ENCODE results near the gene MPG.

Gene MPG

DNA sequence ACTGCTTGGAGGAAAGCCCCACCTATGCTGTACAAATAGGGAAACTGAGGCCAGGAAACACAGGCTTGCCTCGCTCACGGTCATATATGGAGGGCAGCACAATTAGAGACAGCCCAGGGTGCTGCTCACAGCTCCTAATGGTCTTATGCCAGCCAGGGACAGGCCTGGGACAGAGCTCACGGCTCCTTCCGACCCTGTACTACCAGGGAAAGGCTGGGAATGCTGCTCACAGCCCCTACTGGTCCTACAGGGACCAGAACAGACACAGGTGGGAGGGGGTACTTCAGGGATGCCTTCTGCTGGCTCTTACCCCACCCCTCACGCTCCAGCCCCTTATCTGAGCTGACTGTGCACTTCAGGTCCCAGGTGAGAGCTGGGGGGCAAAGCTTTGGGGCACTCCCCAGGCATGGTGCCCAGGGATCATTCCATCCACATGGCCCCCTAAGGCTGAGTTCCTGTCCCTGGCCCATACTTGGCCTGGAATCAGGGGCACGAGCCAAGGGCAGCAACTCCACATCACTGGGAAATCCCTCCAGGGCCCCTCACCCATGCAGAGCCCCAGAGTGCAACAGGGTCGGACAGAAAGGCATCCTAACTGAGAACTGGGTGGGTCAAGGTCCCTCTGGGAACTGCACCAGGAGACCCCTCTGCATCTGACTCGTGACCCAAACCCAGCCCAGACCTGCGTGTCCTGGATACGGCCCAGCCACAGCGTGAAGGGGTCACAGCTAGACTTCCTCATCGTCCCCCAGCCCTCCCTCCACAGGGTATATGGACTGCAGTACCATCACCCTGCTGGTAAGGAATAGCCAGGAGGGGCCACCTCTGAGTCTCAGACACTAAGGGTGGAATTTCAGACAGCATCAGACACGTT lies 11.5 kb upstream of the MPG start:
- no peak for DNase-seq

DNA sequence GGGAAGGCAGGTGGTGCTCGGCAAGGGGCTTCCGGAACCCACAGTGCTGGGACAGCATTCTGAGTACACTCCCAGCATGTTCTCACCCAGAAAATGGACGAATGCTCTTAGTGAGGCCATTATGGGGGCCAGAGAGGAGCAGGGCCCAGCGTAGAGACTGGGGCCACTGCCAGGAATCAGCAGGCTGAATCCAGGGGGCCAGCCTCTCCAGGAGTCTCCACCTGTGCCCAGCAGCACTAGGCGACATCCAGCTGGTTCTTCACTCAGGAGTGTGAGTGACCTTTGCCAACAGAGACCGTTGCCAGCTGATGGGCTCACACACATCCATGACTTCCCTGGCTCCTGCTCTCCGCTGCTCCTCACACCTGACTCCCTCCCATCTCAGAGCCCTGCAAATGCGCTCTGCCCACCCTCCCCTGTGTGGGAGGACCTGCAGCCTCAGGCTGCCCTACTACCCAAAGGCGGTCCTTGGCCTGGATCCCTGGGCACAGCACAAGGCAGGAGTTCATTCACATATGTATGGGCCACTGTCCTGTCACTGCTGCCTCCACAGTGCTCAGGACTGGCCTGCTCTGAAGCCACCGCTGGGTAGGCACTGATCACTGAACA lies 10.7 kb upstream of the MPG start:
- no peak for DNase-seq

DNA sequence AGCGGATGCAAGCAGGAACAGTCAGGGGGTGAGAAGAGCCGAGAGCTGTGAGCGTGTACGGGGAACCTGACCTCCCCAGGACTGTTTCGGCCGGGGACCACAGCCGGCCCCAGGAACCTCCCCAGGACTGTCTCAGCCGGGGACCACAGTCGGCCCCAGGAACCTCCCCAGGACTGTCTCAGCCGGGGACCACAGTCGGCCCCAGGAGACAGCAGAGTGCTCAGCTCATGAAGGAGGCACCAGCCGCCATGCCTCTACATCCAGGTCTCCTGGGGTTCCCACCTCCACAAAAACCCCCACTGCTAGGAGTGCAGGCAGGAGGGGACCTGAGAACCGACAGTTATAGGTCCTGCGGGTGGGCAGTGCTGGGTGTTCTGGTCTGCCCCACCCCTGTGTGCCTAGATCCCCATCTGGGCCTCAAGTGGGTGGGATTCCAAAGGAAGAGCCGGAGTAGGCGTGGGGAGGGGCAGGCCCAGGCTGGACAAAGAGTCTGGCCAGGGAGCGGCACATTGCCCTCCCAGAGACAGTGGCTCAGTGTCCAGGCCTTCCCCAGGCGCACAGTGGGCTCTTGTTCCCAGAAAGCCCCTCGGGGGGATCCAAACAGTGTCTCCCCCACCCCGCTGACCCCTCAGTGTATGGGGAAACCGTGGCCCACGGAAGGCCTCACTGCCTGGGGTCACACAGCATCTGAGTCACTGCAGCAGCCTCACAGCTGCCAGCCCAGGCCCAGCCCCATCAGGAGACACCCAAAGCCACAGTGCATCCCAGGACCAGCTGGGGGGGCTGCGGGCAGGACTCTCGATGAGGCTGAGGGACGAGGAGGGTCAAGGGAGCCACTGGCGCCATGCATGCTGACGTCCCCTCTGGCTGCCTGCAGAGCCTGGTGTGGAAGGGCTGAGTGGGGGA lies 9.9 kb upstream of the MPG start:
- DNase-seq = no peak

DNA sequence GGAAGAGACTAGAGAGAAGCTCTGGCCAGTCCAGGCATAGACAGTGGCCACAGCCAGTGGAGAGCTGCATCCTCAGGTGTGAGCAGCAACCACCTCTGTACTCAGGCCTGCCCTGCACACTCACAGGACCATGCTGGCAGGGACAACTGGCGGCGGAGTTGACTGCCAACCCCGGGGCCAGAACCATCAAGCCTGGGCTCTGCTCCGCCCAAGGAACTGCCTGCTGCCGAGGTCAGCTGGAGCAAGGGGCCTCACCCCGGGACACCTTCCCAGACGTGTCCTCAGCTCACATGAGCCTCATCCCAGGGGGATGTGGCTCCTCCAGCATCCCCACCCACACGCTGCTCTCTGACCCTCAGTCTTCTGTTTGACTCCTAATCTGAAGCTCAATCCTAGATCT lies 8.8 kb upstream of the MPG start:
- no peak for DNase-seq

DNA sequence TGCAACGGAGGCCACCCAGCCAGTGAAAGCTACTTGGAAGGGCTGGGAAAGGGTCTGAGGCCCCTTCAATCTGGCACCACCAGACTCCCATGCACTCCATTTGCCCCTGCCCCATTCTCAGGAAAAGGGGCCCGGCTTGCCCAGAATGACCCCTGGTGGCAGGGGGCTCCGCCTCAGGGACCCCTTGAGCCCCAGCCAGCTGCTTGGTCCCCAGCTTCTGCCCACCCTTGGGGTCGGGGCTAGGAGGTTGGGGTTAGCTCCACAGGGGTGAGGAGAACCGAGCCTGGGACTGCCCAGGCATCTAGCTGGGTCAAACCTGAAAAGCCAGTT lies 6.8 kb upstream of the MPG start:
- no peak for DNase-seq

DNA sequence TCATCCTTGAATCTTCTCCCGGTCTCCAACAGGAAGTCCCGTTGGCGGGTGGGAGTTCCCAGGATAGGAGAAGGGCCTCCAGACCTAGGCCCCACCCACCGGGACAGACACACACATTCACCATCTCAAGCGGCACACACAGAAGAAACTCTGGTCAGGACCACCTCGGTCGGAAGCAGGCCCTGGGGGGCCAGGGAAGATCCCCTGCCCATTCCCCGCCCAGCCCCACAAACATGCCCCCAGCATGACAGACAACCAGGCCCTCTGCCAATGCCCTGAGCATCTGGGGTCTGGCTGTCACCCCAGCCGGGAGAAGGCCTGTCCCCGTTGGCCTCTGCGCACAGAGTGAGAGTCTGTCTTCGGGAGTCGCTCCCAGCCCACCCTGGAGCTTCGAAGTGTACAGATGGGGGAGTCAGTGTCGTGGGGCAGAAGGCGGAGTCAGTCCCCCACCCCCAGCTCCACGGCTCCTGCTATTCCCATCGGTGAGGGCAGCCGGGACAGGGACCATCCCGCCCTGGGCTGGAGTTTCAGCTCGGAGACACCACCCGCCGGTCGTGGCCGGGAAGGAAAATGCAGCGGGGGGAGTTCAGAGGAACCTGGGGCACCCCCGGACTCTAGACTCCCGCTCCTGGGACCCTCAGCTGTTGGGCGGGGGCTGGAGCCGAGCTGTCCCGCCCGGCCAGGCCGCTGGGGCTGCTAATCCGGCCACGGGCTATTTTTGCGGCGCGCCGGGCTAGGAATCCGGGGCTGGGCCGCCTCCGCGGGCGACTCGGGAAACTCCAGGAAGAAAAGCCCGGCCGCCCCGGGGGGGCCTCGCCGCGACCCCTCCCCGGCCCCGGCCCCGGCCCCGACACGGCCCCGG lies 6.3 kb upstream of the MPG start:
- DNase-seq = no peak

DNA sequence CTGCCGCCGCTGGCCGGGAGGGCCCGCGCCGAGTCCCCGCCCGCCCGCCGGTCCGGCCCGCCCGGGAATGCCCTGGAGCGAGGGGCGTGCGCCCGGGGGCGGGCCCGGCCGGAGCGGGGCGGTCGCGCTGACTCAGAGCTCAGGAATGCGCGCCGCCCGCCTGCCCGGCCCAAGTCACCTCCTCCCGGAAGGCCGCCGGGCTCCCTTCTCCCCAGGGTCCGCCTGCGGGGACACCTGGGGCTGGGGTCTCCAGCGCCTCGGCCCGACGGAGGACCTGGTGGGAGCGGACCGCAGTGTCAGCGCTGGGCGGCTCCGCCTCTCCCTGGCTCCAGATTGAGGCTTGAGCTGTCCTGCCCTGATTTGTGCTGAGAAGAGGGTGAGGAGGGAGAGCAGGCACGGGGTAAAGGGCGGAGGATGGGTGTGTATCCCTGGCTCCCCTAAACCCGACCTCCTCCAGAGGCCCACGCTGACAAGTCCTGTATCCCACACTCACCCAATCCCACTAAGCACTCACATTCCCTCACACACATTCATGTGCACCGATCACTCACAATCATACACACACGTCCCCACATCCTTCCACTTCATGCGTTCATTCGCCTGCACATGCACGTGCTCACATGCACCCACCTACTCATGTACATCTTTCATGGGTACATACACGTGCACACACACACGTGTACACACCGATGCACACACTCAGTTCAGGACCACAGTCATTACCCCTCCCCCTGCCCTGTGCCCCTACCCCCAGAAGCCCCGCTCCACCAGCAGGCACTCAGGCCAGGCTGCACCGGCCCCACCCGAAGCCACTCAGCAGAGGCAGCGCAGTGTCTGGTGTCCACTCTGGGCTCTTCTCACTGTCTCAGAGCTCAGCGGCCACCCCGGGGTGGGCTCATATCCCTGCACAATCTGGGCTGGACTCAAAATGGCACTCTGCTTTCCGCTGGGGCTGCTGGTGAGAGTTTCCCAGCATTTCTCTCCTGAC lies 5.2 kb upstream of the MPG start, which contains the start of gene RHBDF1:
Gene RHBDF1 (minus strand): TSS at position 71 of the 988 bp plus-strand sequence. CDS start 7,616 bp downstream, outside the sequence.
- DNase-seq = peak in 1 of 2 donors; percentile 41

DNA sequence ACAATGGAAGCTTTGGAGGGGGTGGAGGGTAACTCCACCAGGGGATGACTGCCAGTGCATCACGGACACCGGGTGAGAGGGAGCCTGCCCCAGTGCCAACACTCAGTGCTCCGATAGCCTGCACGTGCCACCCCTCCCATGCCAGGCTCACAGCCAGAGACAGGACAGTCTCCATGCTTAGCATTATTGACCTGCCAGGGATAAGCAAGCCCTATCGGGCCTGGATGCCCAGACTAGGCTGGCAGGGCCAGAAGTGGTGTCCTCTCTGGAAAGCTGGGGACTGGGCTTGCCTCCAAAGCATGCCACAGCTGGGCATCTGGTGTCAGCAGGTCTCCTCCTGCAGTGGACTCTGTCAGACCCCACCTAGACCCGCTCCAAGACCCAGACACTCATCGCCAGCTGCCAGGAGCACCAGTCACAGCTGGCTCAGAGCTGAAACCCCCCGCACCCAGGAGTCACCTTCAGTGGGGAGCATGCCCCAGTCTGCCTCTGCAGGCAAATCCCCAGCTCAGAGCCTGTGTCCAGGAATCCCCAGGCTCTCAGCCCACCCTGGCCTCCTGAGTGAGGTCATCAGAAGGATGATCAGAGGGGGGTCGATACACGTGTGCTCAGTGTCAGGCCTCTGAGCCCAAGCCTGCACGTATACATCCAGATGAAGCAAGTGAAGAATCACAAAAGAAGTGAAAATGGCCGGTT lies 3.8 kb upstream of the MPG start:
- no peak for DNase-seq

DNA sequence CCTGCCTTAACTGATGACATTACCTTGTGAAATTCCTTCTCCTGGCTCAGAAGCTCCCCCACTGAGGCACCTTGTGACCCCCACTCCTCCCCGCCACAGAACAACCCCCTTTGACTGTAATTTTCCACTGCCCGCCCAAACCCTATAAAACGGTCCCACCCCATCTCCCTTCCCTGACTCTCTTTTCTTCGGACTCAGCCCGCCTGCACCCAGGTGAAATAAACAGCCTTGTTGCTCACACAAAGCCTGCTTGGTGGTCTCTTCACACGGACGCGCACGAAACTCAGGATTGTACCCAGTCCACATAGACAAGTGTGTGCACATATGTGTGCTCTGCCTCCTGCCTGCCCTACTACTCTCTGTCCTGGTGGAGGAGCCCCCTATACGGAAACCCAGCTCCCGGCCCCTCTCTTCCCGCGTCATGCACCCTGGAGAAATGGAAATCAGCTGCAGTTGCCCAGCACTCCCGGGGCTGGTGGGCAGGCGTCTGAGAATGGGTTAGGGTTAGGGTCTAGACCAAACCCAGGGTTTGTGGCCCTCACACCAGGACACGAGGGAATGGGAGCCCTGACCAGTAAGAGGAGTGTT lies 3.2 kb upstream of the MPG start:
- DNase-seq = no peak

DNA sequence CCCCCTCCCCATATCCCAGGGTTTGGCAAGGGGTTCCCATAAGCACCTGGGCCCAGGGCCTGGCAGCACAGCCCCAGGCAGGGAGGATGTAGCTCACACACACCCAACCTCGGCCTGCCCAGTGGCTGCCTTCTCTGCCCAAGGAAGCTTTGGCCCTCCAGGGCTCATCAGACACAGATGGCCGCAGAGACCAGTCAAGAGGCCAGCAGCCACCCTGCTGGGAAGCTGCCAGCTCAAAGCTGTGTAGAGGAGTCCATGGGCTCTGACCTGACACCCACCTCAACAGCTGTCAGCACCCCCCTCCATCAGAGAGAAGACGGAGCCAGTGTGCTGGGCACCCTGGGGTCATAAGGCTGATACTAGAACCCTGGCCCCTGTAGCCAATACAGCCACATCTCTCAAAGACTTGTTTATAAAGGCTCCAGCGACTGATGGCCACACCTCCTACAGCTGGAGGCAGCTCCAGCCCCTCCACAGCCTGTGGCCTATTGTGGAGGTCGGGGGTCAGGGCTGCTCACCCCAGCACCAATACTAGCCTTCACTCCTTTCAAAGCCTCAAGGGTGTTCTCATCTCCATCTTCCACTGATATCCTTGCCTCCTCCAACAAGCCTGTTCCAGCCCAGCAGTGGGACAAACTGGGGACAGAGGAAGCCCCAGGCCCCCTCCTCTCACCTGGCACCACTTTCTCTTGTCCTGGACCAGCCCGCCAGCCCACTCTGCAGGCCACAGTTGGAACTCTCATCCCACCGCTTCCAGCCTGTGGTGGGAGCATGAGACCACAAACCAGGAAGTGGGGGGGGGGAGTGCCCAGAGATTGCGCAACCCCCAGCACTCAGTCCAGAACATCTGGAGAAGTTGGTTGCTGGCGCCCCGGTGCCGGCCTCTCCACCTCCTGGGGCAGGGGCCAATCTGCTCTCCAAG lies 2.2 kb upstream of the MPG start:
- no peak for DNase-seq

DNA sequence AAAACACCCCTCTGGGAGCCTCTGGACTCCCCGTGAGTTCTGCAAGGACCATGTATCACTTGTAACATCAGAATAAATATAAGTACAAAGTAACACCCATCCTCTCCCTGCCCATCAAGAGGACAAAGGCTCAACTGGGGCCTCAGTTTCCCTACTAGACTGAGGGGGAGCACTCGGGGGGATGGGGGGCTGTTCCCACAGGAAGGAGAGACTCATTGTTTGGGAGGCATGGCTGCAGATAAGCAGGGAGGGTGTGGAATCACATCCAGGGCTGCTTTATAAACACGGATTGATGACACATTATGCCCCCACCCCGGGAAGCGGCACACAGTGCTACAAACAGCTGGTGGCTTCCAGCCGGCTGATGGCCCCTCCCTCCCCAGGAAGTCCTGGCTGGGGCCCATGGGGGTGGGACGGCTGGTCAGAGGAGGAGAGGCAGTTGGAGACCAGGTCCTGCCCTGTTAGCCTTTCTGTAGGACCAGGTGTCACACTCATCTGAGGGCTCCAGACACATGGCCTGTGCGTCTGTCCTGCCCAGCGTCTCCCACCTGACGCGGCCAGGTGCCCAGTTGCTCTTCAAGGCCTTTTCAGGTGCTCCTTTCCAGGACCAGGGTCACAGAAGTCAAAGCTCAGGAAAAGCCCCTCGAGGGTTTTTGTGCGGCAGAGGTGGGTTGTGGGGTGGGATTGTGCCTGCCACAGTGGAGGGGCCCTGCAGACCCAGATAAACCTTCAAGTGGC lies 1.3 kb upstream of the MPG start:
- no peak for DNase-seq

DNA sequence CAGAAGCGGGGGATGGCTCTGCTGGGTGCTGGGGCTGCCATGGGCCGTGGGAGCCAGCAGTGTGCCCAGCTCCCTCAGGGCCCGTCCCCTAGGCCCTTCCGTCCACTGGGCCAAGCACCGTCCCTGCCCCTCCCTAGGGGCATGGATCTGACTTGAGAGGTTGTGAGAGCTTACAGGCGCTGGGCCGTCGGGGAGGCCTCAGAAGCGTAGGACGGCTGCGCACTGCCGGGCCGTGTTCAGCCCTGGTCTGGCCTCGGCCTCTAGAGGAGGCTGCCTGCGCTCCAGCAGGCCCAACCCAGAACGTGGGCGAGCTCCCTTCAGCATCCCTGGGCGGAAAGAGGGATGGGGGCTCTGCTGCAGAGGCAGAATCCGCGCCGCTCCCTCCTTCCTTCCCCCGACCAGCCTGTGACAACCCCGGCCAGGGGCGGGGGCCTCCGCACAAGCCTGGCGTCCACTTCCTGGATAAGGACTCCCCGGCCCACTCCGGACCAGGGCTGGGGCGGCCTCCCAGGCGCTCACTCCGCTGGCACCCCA lies 685 bp upstream of the MPG start:
- DNase-seq = peak in 1 of 2 donors; percentile 51

DNA sequence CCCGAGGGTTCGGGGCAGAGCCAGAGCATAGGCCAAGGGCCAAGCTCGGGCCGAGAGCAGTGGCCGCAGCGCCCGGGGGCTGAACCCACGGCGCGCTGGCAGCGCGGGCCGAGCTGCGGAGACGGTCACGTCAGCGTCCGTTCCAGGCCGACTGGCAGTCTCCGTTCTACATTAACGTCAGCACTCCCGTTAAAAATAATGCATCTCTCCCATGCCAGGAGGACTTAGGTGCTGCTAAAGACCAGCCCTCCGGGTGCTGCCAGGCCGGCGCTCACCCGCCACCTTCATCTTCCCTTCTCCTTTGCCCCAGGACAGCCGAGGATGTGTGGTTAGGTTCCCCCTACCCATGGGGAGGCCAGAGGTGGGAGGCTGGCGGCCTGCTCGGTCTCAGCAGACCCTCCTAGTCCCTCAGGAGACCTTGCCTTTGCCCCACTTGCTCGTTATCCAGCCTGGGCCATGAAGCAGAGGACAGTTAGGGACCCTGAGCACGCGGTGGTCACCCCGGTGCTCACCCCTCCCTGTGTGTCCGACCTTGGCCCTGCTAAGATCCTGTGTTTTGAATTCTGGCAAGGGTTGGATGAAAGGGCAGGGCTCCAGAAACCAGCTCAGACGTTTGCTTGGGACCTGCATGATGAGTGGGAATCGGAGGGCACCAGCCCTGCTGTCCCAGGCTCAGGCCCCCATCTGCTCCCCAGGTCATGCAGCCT lies 572 bp downstream of the MPG start:
- DNase-seq = no peak

DNA sequence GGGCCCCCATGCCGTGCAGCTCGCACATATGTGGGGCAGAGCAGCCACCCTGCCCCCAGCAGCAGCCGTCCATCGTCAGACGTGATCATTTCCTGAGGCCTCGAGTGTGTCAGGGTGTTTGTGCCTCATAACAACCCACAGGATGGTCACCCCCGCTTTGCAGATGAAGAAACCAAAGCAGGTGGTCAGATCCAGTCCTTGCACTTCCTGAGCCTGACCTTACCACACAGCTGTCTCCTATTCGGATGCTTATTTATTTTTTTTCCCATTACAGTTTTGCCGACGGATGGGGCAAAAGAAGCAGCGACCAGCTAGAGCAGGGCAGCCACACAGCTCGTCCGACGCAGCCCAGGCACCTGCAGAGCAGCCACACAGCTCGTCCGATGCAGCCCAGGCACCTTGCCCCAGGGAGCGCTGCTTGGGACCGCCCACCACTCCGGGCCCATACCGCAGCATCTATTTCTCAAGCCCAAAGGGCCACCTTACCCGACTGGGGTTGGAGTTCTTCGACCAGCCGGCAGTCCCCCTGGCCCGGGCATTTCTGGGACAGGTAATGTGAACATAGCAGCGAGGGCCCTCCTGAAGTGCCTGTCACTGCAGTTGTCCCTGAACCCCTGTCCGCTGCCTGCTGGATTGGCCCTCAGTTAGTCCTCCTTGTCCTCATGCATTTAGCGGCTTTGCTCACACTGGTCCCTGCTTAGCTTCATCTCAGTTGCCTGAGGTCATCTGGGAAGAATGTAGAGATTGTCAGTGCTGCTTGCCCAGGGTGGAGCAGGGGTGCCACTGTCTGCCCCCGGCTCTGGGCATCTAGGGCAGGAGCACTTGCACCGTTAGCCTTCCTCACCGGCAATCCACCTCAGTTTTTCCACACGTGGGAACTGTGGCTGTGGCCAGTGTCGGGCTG lies 1.4 kb downstream of the MPG start:
- DNase-seq = no peak

DNA sequence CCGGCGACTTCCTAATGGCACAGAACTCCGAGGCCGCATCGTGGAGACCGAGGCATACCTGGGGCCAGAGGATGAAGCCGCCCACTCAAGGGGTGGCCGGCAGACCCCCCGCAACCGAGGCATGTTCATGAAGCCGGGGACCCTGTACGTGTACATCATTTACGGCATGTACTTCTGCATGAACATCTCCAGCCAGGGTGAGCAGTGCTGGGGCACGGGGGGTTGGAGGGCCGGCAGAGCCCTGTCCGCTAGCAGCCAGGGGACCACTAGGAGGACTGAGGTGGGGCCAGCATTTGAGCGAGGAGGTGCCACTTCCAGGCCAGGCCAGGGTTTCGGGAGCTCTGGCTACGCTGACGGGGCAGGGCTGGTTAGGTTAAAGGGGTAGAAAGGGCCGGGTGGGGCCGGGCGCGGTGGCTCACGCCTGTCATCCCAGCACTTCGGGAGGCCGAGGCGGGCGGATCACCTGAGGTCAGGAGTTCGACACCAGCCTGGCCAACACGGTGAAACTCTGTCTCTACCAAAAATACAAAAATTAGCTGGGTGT lies 5.1 kb downstream of the MPG start:
- DNase-seq = no peak
